Measurements from ENCODE around the gene CUX1. TPM values are rescaled to one million over a fixed set of nuclear protein-coding genes. Genes with fewer than 3 reads are reported as not detected.

The CUX1 gene
- total RNA-seq, 1 donor from 2014 or later: 33.3 TPM

DNA sequence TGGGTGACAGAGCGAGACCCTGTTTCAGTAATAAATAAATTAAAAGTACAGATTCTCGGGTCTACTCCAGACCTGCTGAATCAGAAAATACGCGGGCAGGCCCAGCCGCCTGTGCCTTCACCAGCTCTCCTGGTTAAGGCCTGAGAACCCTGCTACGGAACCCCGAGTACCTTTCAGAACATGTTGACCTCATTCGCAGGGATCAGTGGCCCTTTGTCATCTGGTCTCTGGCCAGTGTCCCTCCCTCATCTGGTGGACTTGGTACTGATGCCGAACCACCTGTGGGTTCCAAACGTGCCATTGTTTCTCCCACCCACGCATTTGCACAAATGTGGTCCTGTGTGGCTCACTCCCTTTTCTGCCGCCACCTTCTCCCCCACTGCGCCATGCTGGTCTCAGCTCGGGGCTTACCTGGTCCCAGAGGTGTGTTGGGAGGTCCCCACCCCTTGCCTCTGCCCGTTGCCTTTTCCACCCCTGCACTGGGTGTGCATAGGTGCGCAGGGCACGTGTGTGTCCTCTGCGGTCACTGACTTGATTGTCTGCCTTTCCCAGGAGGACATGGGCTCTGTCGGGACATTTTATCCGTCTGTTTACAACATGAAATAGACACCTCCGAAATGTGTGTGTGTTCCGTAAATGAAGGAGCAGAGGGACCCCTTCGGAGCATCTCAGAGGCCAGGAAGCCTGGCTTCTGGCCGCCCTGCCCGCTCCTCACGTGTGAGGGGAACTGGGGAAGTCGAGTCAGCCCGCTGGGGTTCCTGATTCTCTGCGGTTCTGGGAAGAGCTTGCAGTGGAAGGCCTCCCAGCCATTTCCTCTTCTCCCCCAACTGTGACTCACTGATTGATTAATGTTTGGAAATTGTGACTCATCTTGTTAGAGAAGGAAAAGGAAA is 135.2 kb downstream of the CUX1 start:
- intact Hi-C loops (cut with micrococcal nuclease): no loop called here

DNA sequence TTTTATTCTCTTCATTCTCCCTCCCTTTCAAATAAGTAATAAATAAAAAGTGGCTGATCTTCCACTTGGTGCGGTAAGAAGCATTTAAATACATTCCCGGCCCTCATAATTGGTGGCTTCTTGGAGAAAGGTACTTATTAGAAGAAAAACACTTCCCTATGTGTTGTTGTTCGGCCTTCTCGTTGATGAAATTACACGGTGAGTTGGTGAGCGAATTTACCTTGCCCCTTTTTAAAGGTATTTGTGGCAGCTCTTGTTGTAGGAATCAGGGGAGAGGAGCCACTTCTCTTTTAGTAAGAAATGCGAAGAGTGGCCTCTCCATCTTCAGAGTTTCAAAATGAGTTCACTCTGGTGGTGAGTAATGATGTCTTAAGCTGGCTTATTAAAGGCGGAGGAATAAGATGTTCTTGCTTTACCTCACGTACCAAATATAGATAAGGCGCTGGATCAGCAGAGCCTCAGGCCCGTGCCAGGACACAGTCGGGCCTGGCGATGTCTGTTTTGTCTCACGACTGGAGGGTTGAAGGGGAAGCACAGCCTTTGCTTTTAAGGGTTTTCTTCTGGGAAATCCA is 135.9 kb downstream of the CUX1 start:
- intact Hi-C loops (cut with micrococcal nuclease): no loop called here

DNA sequence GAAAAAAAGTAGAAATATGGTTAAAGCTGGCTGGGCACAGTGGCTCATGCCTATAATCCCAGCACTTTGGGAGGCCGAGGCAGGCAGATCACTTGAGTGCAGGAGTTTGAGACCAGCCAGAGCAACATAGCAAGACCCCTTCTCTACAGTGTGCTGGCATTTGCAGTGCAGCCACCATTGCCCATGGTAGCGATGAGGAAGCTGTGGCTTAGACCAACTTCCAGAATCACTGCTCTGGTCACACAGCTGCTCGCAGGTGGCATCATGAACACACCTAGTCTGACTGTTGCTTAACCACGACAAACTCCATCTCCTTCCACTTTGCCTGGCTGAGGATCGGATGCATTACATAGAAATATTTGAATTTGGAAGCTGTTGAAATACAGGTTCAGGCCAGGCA is 137.1 kb downstream of the CUX1 start:
- intact Hi-C loops (cut with micrococcal nuclease): no loop called here

DNA sequence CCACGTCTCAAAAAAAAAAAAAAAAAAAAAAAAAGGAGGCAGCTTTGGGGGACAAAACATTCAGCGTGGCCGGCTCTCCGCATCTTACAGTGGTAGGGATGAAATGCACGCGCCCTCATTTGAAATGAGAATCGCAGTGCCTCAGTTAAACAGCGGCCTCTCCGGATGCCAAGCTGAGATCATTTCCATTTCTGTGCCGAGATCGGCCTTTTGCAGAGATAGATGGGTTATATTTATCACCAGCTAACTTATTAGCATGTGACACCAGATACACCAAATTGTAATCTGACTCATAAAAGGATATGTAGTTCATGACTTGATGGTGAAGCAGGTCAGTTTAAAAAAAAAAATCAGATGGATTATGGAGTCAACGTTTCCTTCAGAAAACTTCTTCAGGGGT is 138.7 kb downstream of the CUX1 start:
- intact Hi-C loops (cut with micrococcal nuclease): no loop called here

DNA sequence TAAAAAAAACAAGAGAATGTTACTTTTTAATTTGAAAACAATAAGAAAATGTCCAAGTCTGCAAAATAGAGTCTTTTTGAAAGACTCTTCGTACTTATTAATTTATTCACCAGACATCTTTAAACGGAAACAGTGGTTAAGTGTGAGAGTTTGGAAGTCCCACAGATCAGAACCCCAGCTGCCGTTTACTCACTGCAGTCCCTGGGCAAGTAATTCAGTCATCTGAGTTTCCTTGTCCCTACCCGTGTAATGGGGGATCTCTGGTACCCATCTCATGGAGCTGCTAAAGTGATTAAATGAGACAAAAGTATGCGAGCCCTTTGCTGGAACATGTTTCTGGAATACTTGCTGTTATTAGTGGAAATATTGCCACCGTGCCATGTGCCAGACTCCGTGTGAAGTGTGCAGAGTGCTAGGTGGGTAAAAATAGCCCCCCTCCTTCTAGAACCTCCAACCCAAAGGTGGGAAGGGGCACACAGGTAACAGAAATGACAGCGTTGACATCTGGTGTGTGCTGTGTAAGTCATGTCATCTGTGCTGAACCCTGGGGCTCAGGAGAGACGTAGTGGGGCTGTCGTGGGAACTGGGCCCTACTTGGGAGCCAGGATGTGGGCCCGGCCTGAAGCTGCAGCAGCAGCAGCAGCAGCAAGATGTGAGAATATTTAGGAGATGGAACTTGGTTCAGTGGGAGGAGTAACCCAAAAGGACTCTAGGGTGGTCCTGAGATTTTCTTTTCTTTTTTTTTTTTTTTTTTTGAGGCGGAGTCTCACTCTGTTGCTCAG is 140.5 kb downstream of the CUX1 start:
- intact Hi-C loops (cut with micrococcal nuclease): no loop called here

DNA sequence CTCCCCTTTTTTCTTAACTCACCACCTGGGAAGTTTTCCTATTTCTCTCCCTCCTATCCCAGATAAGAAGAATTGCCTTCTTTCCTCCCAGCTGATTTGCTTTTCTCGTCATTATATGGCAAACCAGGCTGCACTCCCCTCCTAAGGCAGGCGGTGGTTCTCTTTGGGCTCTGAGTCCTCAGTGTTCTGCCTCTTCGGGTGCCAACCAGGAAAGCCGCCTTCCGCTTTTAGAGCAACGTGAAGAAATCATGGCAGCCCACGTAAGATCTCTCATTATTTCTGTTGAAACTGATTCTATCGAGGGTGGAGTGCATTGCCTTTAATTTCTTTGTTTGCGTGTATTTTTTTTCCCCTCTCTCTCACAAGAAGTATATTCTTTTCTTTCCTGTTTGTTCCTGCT is 141.9 kb downstream of the CUX1 start:
- intact Hi-C loops (cut with micrococcal nuclease): no loop called here

DNA sequence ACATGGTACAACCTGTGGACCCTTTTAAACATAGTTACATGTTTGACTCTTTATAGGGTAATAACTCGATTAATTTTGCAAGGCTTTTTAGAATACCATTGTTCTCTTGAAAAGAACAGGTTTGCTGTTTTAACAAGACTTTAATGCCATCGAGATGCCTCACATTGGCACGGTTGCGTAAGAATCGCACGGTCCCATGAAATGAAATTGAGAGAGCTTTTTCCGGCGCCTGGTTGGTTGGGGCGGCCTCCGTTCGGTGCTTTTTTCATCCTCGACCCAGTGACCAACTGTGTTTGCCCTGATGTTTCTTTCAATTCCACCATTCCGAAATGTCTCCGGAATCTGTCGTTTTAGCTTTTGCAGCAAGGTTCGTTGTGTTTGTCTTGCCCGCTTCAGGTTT is 142.4 kb downstream of the CUX1 start:
- intact Hi-C loops (cut with micrococcal nuclease): no loop called here

DNA sequence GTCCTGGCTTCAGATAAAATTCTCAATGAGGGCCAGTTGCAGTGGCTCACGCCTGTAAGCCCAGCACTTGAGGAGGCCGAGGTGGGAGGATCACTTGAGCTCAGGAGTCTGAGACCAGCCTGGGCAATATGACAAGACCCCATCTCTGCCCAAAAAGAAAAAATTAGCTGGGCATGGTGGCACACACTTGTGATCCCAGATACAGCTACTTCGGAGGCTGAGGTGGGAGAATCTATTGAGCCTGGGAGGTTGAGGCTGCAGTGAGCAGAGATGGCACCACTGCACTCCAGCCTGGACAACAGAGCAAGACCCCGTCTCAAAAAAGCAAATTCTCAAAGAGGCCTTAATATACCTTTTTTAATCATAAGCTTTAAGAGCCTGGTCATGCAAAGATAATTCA is 142.9 kb downstream of the CUX1 start:
- intact Hi-C loops (cut with micrococcal nuclease): no loop called here

DNA sequence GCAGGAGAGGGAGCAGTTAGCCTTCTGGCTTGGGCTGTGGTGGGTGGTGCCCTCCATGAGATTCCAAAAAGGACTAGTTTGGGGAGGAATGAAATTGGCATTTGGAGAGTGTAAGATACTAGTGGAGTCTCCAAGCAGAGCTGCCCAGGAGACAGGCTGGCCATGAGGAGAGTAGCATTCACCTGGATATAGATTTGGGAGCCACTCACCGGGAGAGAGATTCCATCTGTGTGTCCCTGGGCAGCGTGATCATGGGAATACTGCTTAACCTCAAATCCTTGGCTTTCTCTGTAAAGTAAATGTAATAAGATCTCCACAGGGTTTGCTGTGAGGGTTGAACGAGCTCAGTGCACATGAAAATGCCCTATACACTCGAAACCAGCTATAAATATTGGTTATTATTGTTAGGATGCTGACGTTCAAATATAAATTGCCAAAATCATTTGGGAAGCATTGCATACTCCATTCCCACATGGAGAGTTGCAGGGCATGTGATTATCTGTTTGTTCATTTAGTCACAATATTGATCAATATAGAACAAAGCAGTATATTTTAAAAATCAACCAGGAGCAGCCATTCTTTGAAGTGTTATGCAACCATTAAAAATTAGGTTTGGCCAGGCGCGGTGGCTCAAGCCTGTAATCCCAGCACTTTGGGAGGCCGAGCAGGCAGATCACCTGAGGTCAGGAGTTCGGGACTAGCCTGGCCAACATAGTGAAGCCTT is 143.7 kb downstream of the CUX1 start:
- intact Hi-C loops (cut with micrococcal nuclease): no loop called here

DNA sequence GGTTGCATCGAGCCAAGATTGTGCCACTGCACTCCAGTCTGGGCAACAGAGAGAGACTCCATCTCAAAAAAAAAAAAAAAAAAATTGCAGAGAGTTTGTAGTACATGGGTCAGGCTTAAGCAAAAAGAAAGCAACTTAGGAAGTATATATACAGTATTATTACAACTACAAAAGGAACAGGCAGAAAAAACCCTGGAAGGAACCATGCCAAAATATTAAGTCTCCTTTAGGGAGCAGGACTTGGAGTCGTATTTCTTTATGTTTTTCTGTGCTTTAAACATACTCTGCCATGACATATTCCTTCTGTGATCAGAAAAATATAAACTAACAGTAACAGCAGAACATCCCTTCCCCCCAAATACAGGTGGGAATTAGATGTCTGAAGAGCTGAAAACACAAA is 144.4 kb downstream of the CUX1 start:
- intact Hi-C loops (cut with micrococcal nuclease): no loop called here

DNA sequence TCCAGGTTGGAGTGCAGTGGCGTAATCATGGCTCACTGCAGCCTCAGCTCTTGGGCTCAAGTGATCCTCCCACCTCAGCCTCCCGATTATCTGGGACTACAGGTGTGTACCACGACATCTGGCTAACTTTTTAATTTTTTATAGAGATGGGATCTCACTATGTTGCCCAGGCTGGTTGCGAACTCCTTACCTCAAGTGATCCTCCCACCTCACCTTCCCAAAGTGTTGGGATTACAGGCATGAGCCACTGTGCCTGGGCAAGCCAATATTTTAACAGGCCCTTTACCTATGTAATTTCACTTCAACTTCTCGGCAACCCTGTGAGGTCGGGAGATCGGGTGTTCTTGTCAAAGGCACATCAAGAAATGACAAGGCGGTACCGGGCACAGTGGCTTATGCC is 146.3 kb downstream of the CUX1 start:
- intact Hi-C loops (cut with micrococcal nuclease): no loop called here

DNA sequence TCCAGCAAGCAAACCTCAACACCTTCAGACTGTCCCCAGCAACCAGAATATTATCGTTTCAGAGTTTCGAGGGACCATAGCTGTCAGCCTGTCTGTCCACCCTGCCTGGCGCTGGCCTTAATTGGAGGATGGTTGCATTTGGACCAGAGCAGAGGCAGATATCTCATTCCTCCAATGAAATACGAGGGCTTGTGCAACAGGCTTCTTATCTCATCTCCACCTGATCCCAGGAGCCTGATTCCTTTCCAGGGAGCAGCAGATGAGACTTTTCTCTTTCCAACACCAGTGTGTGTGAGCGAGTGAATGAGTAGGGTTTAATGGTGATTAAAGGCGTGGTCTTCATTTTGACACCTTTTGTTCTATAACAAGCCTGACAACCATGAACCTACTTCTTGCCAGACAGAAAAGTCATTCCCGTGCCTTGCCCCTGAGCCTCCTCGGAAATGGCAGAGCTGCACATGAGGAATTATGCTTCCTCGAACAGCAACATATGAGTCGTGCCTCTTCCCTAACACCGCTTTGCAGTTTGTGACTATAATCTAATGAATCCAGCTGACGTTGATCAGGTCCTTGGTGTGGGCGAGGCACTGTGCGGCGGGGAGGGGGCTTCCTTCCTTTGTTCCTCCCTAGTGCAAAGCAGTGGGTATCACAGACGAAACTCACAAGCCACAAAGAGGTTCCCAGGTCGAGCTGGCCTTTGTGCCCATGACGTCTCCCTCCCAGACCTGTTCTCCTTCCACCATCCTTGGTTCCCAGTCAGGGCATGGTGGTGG is 147.4 kb downstream of the CUX1 start:
- intact Hi-C loops (cut with micrococcal nuclease): no loop called here

DNA sequence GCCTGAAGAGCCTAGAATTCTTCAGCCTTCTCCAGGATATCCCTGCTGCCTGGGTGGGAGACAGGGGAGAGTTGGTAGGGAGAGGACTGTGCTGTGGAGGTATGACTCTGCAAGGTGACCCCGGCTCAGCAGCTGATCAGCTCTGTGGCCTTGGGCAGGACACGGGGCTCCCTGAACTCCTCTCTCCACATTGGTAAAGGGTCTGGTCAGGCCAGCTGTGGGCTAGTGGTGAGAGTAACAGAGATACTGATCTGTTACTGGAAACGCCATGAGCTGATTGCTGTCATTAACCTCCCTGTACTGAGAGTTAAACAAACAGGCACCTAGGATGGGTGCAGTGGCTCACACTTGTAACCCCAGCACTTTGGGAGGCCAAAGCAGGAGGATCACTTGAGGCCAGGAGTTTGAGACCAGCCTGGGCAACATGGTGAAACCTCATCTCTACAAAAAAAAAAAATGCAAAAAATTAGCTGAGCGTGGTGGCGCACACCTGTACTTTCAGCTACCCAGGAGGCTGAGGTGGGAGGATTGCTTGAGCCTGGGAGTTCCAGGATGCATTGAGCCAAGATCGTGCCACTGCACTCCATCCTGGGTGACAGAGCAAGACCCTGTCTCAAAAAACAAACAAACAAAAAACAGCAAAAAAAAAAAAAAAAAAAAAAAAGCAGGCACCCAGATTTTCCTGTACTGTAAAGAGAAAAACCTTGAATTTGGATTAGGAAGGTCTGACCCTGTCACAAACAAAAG is 151.5 kb downstream of the CUX1 start:
- intact Hi-C loops (cut with micrococcal nuclease): no loop called here

DNA sequence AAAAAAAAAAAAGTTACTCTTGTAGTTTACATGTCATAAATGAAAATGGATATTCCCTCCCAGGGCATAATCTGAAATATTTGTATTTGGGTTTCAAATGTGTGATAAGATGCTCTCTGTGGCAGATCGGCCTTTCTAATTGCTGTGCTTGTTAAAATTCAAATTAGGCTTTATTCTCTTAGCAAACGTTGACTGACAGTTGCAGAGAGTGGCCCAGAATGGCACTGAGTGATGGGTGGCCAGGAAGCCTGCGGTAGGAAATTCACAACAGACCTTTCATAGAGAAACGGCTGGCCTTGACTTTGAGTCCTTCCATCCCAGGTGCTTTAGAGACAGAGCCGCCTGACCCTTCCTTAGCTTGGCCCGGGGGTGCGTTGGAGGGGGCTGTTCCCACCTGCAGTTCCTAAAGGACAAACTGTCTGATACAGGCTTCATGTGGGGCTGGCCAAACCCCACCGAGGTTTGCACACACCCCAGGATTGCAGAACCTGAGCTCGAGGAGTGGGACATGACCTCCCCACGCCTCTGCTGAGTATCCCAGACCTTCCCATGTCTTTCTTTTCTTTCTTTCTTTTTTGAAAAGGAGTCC is 152.7 kb downstream of the CUX1 start:
- intact Hi-C loops (cut with micrococcal nuclease): no loop called here

DNA sequence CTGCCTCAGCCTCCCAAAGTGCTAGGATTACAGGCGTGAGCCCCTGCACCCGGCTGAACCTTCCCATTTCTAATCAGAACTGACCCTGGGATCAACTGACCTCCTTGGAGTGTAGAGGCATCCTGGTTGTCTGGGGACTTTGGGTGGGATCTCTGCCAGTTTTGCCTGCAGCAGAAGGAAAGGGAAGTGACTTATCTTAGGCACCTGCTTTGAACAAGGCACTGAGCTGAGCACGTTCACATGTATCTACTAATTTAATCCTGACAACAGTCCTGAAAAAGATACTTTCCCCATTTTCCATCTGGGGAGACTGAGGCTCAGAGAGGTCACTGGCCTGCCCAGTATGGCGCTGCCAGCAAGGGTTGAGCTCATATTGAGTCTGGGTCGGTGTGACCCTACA is 153.4 kb downstream of the CUX1 start:
- intact Hi-C loops (cut with micrococcal nuclease): no loop called here

DNA sequence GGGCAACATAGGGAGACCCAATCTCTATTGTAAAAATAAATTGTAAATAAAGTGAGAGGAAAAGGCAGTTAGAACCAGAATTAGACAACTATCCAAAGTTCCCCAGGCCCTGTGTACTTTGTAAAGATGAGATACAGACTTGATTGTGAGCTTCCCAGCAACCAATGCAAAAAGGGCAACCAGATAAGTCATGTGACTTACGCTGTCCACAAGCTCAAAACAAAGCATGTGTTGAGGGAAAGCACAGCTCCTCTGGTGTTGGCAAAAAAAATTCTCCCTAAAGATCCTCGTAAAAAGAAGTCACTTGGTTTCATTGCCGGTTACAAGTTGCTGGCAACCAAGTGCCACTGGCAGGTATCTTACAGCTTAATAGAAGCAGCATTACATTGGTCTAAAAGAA is 154.0 kb downstream of the CUX1 start:
- intact Hi-C loops (cut with micrococcal nuclease): no loop called here

DNA sequence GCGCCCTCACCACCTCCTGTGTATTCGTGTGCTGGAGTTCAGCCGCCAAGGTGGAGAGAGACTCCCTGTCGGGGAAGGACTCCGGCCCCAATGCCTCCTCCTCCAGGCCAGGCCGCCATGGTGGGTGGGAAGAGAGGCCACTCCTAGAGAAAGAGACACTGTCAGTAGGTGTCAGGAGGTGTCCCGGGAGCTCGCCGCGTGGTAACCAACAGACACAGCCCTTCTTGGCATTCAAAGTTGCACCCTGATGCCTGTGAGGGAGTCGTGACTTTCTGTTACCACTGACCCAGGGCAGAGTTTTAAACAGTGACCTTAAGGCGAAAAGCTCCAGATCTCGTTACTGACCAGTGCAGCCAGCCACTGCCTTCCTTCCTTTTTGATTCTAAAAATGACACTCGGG is 155.2 kb downstream of the CUX1 start:
- intact Hi-C loops (cut with micrococcal nuclease): no loop called here

DNA sequence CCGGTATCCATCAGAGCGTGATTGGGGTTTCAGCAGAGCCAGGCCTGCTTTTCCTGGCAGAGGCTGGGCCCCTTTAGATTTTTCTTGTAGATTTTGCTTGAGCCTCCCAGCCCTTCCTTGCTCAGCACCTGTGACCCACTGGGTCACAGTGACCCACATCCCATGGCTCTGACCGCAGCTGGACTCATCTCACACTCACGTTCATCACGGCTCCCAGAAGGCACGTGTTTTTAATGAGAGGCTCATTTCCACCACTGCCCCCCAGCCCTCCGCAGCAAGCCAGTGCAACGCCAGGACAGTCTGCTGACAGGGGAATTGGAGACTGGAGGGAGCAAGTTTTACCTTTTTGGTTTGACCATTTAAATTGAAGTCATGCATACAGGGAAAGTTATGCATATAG is 155.7 kb downstream of the CUX1 start:
- intact Hi-C loops (cut with micrococcal nuclease): no loop called here

DNA sequence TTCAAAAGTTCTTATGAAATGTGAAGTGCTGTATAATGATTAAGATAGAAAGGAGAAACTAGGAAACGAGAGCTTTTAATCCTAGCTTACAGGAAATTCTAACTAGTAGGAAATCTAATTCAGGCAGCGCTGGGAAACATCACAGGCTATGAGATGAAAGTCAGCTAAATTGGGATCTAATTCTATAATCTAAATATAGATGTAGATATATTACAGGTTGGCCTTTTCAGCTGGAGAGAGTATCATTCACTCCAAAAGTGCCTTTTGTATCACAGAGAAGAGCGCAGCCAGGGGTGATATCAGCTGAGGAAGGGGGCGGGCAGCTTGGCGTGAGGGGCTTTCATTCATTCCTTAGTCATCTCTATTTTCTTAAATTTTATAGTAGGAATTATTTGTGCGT is 157.0 kb downstream of the CUX1 start:
- intact Hi-C loops (cut with micrococcal nuclease): no loop called here

DNA sequence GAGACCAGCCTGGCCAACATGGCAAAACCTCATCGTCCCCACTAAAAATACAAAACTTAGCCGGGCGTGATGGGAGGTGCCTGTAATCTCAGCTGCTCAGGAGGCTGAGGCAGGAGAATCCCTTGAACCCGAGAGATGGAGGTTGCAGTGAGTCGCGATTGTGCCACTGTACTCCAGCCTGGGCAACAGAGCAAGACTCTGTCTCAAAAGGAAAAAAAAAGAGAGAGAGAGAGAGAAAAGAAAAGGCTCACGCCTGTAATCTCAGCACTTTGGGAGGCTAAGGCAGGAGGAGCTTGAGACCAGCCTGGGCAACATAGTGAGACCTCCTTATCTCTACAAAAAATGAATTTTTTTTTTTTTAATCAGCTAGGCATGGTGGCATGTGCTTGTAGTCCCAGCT is 157.6 kb downstream of the CUX1 start:
- intact Hi-C loops (cut with micrococcal nuclease): no loop called here

All from T-helper 2 cell treated with Interferon-gamma antibody and Interleukin-4, amounts not matched to agents 100 ng/mL and 5 ng/mL, for 36 hours (primary cell).